Panc1 (cell line): ENCODE data around the gene SLCO4A1.

Source experiments
- POLR2AphosphoS5 ChIP-seq: IDR thresholded peaks from 2 replicates; pipeline ENCODE4 v1.6.1; 2012; ENCODE audit warnings: mild to moderate bottlenecking, low read depth, low read length, moderate library complexity
- SIN3A ChIP-seq: IDR thresholded peaks from 2 replicates; pipeline ENCODE4 v1.6.1; 2012; ENCODE audit warnings: low read depth, mild to moderate bottlenecking, low read length, moderate library complexity, borderline replicate concordance; ENCODE audit not compliant: insufficient read depth
- TCF7L2 ChIP-seq: IDR thresholded peaks from 2 replicates; pipeline ENCODE4 v1.6.1; 2011; ENCODE audit warnings: mild to moderate bottlenecking, low read depth, low read length, inconsistent platforms
- TF ChIP-seq, protein P1 (sequence below): fragments of 450-650 bp; IDR thresholded peaks from 2 replicates; pipeline ENCODE4 v1.5.1; 2017; ENCODE audit warnings: mild to moderate bottlenecking
- TF ChIP-seq, protein P2 (sequence below), 2 experiments: IDR thresholded peaks; 2 replicates each; pipeline ENCODE4 v1.6.1; 2011 to 2012; ENCODE audit warnings: low read depth in 2 of 2, control low read depth in 1 of 2, low read length in 1 of 2, mild to moderate bottlenecking in 1 of 2, moderate library complexity in 1 of 2; ENCODE audit not compliant: insufficient read depth in 1 of 2

DNA sequence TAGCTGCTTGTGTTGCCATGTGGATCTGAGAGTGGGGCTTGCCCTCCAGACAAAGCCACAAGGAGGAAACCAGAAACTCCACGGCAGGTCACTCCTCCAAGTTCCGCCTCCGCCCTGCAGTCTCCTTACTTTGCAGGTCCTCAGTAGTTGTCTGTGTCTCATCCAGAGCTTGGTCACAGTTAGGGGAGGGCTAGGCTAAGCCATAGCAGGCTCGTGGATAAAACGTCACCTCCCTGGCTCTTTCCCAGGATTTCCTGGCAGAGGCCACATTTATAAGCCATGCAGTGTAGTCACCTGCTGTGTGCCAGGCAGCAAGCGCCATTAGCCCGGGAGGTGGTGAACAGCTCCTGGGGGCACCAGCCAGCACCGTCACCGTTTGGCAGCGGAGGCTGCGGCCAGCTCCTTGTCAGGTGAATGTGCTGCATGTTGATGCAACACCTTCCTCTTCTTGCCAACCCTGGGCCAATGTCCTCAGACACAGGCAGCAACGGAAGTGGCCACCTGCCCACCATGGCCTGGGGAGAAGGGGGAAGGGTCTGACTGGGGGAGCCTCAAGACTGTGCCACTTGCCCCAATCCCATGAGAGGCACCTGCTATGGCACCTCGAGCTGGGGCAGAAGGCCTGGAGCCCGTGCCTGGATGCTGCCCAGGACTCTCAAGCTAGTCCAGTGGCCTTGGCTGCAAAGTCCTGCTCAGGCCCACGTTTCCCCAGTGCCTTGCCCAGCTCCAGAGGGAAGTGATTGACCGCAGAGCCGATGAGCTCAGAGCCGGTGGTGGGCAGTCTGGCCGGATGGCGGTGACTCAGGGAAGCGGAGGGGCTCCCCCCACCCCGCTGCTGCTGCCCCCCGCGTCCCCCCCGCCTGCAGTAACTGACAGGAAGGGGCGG, 39.0 kb upstream of the SLCO4A1 start:
- TF ChIP-seq, protein P1, sequence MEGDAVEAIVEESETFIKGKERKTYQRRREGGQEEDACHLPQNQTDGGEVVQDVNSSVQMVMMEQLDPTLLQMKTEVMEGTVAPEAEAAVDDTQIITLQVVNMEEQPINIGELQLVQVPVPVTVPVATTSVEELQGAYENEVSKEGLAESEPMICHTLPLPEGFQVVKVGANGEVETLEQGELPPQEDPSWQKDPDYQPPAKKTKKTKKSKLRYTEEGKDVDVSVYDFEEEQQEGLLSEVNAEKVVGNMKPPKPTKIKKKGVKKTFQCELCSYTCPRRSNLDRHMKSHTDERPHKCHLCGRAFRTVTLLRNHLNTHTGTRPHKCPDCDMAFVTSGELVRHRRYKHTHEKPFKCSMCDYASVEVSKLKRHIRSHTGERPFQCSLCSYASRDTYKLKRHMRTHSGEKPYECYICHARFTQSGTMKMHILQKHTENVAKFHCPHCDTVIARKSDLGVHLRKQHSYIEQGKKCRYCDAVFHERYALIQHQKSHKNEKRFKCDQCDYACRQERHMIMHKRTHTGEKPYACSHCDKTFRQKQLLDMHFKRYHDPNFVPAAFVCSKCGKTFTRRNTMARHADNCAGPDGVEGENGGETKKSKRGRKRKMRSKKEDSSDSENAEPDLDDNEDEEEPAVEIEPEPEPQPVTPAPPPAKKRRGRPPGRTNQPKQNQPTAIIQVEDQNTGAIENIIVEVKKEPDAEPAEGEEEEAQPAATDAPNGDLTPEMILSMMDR: no peak
- TF ChIP-seq POLR2AphosphoS5 (no peak), TCF7L2 (no peak), SIN3A (no peak)
- TF ChIP-seq, protein P2, sequence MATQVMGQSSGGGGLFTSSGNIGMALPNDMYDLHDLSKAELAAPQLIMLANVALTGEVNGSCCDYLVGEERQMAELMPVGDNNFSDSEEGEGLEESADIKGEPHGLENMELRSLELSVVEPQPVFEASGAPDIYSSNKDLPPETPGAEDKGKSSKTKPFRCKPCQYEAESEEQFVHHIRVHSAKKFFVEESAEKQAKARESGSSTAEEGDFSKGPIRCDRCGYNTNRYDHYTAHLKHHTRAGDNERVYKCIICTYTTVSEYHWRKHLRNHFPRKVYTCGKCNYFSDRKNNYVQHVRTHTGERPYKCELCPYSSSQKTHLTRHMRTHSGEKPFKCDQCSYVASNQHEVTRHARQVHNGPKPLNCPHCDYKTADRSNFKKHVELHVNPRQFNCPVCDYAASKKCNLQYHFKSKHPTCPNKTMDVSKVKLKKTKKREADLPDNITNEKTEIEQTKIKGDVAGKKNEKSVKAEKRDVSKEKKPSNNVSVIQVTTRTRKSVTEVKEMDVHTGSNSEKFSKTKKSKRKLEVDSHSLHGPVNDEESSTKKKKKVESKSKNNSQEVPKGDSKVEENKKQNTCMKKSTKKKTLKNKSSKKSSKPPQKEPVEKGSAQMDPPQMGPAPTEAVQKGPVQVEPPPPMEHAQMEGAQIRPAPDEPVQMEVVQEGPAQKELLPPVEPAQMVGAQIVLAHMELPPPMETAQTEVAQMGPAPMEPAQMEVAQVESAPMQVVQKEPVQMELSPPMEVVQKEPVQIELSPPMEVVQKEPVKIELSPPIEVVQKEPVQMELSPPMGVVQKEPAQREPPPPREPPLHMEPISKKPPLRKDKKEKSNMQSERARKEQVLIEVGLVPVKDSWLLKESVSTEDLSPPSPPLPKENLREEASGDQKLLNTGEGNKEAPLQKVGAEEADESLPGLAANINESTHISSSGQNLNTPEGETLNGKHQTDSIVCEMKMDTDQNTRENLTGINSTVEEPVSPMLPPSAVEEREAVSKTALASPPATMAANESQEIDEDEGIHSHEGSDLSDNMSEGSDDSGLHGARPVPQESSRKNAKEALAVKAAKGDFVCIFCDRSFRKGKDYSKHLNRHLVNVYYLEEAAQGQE (IDR thresholded peaks at IDR 0.05; ENCODE audit: insufficient read depth in 1 of 2, low read depth in 2 of 2, low read length in 1 of 2): no peak
